H9 (cell line): ENCODE results near the gene TXNDC5. TPM values are rescaled to one million over a fixed set of nuclear protein-coding genes. Genes with fewer than 3 reads are reported as not detected.

ENCODE experiments used
- DNase-seq: peaks from one replicate; pipeline ENCODE4 v3.0.0-alpha.2; 2017
- H2AFZ ChIP-seq: one replicate; pipeline ENCODE4 v1.6.1; 2013; ENCODE audit warnings: mild to moderate bottlenecking, low read length, control low read depth, moderate library complexity
- H2AK5ac ChIP-seq: 2 replicates; pipeline ENCODE4 v1.6.1; 2013; ENCODE audit warnings: low read length, control low read depth, mixed read lengths; ENCODE audit not compliant: insufficient read length
- H2BK120ac ChIP-seq: one replicate; pipeline ENCODE4 v1.6.1; 2013; ENCODE audit warnings: low read depth, mild to moderate bottlenecking, low read length, control low read depth, inconsistent platforms; ENCODE audit not compliant: poor library complexity, severe bottlenecking
- H2BK12ac ChIP-seq: 2 replicates; pipeline ENCODE4 v1.6.1; 2013; ENCODE audit warnings: low read length, control low read depth, mixed read lengths, low read depth; ENCODE audit not compliant: insufficient read length
- H2BK15ac ChIP-seq: 2 replicates; pipeline ENCODE4 v1.6.1; 2013; ENCODE audit warnings: low read depth, low read length, control low read depth
- H2BK20ac ChIP-seq: one replicate; pipeline ENCODE4 v1.6.1; 2013; ENCODE audit warnings: low read depth, mild to moderate bottlenecking, low read length, control low read depth, inconsistent platforms; ENCODE audit not compliant: poor library complexity, severe bottlenecking
- H2BK5ac ChIP-seq: 2 replicates; pipeline ENCODE4 v1.6.1; 2013; ENCODE audit warnings: low read length, control low read depth, mixed read lengths; ENCODE audit not compliant: insufficient read length
- H3K14ac ChIP-seq: 2 replicates; pipeline ENCODE4 v1.6.1; 2013; ENCODE audit warnings: low read length, control low read depth; ENCODE audit not compliant: insufficient read depth
- H3K18ac ChIP-seq: 2 replicates; pipeline ENCODE4 v1.6.1; 2013; ENCODE audit warnings: low read depth, mild to moderate bottlenecking, mixed read lengths, low read length, control low read depth; ENCODE audit not compliant: insufficient read length
- H3K23ac ChIP-seq: 2 replicates; pipeline ENCODE4 v1.6.1; 2013; ENCODE audit warnings: low read length, control low read depth, mixed read lengths, low read depth; ENCODE audit not compliant: insufficient read length
- H3K23me2 ChIP-seq: 2 replicates; pipeline ENCODE4 v1.6.1; 2013; ENCODE audit warnings: low read depth, mild to moderate bottlenecking, mixed read lengths, low read length, control low read depth; ENCODE audit not compliant: insufficient read length, poor library complexity, severe bottlenecking
- H3K27ac ChIP-seq: 2 replicates; pipeline ENCODE4 v1.5.1; 2013; ENCODE audit warnings: low read length, control low read depth, mixed read lengths, low read depth; ENCODE audit not compliant: insufficient read length
- H3K27me3 ChIP-seq: 2 replicates; pipeline ENCODE4 v1.6.1; 2013; ENCODE audit warnings: low read length, control low read depth, inconsistent platforms; ENCODE audit not compliant: insufficient read depth
- H3K4ac ChIP-seq: 2 replicates; pipeline ENCODE4 v1.6.1; 2013; ENCODE audit warnings: low read depth, mild to moderate bottlenecking, control low read depth, inconsistent platforms, low read length, moderate library complexity
- H3K4me1 ChIP-seq: 2 replicates; pipeline ENCODE4 v1.6.1; 2013; ENCODE audit warnings: low read length, control low read depth, inconsistent platforms; ENCODE audit not compliant: insufficient read depth
- H3K4me2 ChIP-seq: 2 replicates; pipeline ENCODE4 v1.6.1; 2013; ENCODE audit warnings: low read length, control low read depth, mixed read lengths; ENCODE audit not compliant: insufficient read length, insufficient read depth
- H3K56ac ChIP-seq: 2 replicates; pipeline ENCODE4 v1.6.1; 2013; ENCODE audit warnings: low read depth, mild to moderate bottlenecking, mixed read lengths, low read length, control low read depth; ENCODE audit not compliant: insufficient read length
- H3K79me1 ChIP-seq: 2 replicates; pipeline ENCODE4 v1.6.1; 2013; ENCODE audit warnings: low read depth, mild to moderate bottlenecking, moderate library complexity, low read length, control low read depth, inconsistent platforms; ENCODE audit not compliant: insufficient read depth, poor library complexity, severe bottlenecking
- H3K79me2 ChIP-seq: 2 replicates; pipeline ENCODE4 v1.6.1; 2013; ENCODE audit warnings: low read length, control low read depth, inconsistent platforms; ENCODE audit not compliant: insufficient read depth
- H3K9ac ChIP-seq: 2 replicates; pipeline ENCODE4 v1.6.1; 2013; ENCODE audit warnings: low read length, control low read depth, mixed read lengths; ENCODE audit not compliant: insufficient read length; ENCODE audit errors: extremely low read depth
- H3K9me3 ChIP-seq: one replicate; pipeline ENCODE4 v1.6.1; 2013; ENCODE audit warnings: low read depth, low read length, inconsistent platforms; ENCODE audit not compliant: control insufficient read depth
- H3T11ph ChIP-seq: one replicate; pipeline ENCODE4 v1.6.1; 2013; ENCODE audit warnings: mild to moderate bottlenecking, low read length, control low read depth, inconsistent platforms
- H4K20me1 ChIP-seq: one replicate; pipeline ENCODE4 v1.6.1; 2013; ENCODE audit not compliant: control insufficient read depth, insufficient read length, insufficient read depth
- H4K5ac ChIP-seq: 2 replicates; pipeline ENCODE4 v1.6.1; 2013; ENCODE audit warnings: low read depth, mild to moderate bottlenecking, mixed read lengths, low read length, control low read depth; ENCODE audit not compliant: insufficient read length
- H4K8ac ChIP-seq: replicated peaks from 2 replicates; pipeline ENCODE4 v1.6.1; 2013; ENCODE audit warnings: low read length, control low read depth, mixed read lengths, low read depth; ENCODE audit not compliant: insufficient read length
- H4K91ac ChIP-seq: 2 replicates; pipeline ENCODE4 v1.6.1; 2013; ENCODE audit warnings: low read depth, mild to moderate bottlenecking, moderate library complexity, mixed read lengths, low read length, control low read depth; ENCODE audit not compliant: insufficient read length
- H3K27ac Mint-ChIP-seq, 3 experiments: 2 replicates in 2 of 3; 3 replicates in 1 of 3; pipeline ENCODE4 v1.8.0; 2020 to 2021; ENCODE audit warnings: mixed read lengths in 3 of 3, mild to moderate bottlenecking in 1 of 3, moderate library complexity in 1 of 3
- H3K27me3 Mint-ChIP-seq: 2 replicates; pipeline ENCODE4 v1.8.0; 2021; ENCODE audit warnings: low read depth, mild to moderate bottlenecking, moderate library complexity, mixed read lengths
- H3K36me3 Mint-ChIP-seq, 3 experiments: 2 replicates in 2 of 3; 3 replicates in 1 of 3; pipeline ENCODE4 v1.8.0; 2020 to 2021; ENCODE audit warnings: low read depth in 3 of 3, mixed read lengths in 3 of 3; ENCODE audit not compliant: insufficient read depth in 1 of 3
- H3K4me1 Mint-ChIP-seq, 2 experiments: 2 replicates each; pipeline ENCODE4 v1.8.0; 2020; ENCODE audit warnings: mixed read lengths in 2 of 2
- H3K4me3 Mint-ChIP-seq, 2 experiments: 2 replicates in 1 of 2; 3 replicates in 1 of 2; pipeline ENCODE4 v1.8.0; 2020 to 2021; ENCODE audit warnings: mild to moderate bottlenecking in 2 of 2, mixed read lengths in 2 of 2, moderate library complexity in 1 of 2
- H3K9me3 Mint-ChIP-seq, 2 experiments: 2 replicates in 1 of 2; 3 replicates in 1 of 2; pipeline ENCODE4 v1.8.0; 2020; ENCODE audit warnings: mild to moderate bottlenecking in 2 of 2, mixed read lengths in 2 of 2, moderate library complexity in 1 of 2
- CTCF ChIP-seq: fragments of 200-600 bp; sonication (generic); conservative IDR thresholded peaks from 3 replicates; pipeline ENCODE4 v1.8.0; 2021; ENCODE audit warnings: antibody characterized with exemption, mild to moderate bottlenecking
- WGBS: extraction: QIAGEN DNeasy Blood & Tissue Kit; methylation state at CpG from one replicate; pipeline ENCODE4 v1.1.7; 2013; ENCODE audit warnings: missing lambda C conversion rate, low lambda C conversion rate, mixed read lengths; ENCODE audit not compliant: insufficient read length; ENCODE audit errors: extremely low coverage; 5-methylcytosine and 5-hydroxymethylcytosine counted together
- total RNA-seq: library from RNA; stranded (reverse); gene quantifications from 2 replicates; pipeline ENCODE4 v1.2.1, GENCODE V29; 2021

TXNDC5 gene
- total RNA-seq, 1 experiment from 2014 or later, result 130 TPM

DNA sequence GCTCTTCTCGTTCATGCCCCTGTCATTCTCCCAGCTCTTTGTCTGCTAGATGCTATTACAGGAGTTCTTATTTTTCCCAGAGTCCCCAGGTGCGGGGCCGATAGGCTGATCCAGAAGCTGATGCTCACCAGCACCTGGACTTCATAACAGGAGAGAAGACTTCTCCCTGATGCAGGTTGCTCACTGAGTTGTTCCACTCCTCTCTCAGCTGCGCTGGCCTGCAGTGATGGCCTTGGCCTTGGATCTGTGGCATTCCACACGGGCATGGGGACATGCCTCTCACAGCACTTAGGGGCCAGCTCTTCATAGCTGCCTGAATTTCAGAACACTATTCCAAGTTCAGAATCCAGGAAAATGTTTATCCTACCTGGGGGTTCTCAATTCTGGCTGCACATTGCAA, 7.1 kb upstream of the TXNDC5 start:
- Histone ChIP-seq H2BK15ac (no peak overlapping the region), H3K27me3 (no peaks in the 10 kb centered on the region), H2BK5ac (no peak overlapping the region), H4K5ac (no peak overlapping the region), H3K79me1 (no peaks in the 10 kb centered on the region), H3K9me3 (no peaks in the 10 kb centered on the region), H3K79me2 (no peaks in the 10 kb centered on the region), H4K8ac (no peak overlapping the region), H3K23ac (no peak overlapping the region), H3K27ac (no peak overlapping the region), H3K9ac (no peak overlapping the region), H3K56ac (no peak overlapping the region), H3K4me1 (no peaks in the 10 kb centered on the region), H2BK120ac (no peak overlapping the region), H2BK20ac (no peak overlapping the region), H4K91ac (no peak overlapping the region), H3K18ac (no peak overlapping the region), H2AK5ac (no peak overlapping the region), H2AFZ (no peak overlapping the region), H3K23me2 (no peaks in the 10 kb centered on the region), H4K20me1 (no peaks in the 10 kb centered on the region), H3K4me2 (no peak overlapping the region), H2BK12ac (no peak overlapping the region), H3K4ac (no peak overlapping the region), H3T11ph (no peak overlapping the region), H3K14ac (no peak overlapping the region)
- Mint-ChIP-seq H3K4me3 (no peak overlapping the region), H3K27ac (no peak overlapping the region), H3K9me3 (no peaks in the 10 kb centered on the region), H3K27me3 (no peaks in the 10 kb centered on the region; the same call in 1 of the 2 replicates), H3K4me1 (no peaks in the 10 kb centered on the region), H3K36me3 (no peaks in the 10 kb centered on the region)
- DNase-seq, result no peak
- no peak for TF ChIP-seq CTCF
- WGBS, result no CpG with 5 or more reads among the region's 5 CpGs
